ENCODE data around the gene NACC1.

The NACC1 gene

DNA sequence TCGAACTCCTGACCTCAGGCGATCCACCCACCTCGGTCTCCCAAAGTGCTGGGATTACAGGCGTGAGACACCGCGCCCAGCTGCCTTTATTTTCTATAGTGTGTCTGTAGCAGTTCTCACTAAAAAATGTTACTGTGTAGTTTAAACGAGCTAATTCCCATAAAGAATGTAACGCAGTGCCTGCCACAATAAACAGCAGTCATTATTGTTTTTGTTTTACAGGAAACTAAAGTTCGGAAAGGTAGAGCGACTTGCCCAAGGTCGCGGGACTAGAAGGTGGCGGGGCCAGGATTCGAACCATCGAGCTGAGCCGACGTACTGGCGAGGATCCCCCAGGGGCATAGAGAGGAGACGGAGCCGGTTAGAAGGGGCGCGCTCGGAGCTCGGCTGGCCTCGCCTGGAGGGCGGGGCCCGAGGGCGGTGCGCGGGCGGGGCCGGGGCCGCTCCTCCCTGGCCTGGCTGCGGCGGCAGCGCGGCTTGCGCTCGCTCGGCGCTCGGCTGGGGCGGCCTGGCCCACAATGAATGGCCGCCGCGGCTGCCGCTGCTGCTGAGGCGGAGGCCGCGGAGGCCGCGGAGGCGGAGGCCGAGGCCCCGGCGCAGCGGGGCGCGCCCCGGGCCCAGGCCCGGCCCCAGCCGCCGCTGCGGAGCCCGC lies at the start of gene NACC1:
Gene NACC1 (plus strand): TSS at position 493 of the 652 bp plus-strand sequence. CDS start 16,944 bp downstream, outside the sequence.
- Mint-ChIP-seq H3K36me3 (ENCODE audit: low read depth) (peaks cover 2% of the 10 kb centered on the region), H3K27ac (peak within 1 kb of the TSS; percentile 96), H3K4me1 (ENCODE audit: low read depth) (peaks cover 32% of the 10 kb centered on the region), H3K27me3 (ENCODE audit: low read depth) (no peaks in the 10 kb centered on the region), H3K9me3 (no peaks in the 10 kb centered on the region), H3K4me3 (peak within 1 kb of the TSS; percentile 97)

GRCh38 chr19:13069415-13070359 lies 48.4 kb upstream of the NACC1 start:
- Mint-ChIP-seq H3K27me3 (ENCODE audit: low read depth) (no peaks in the 10 kb centered on the region), H3K4me1 (ENCODE audit: low read depth) (no peaks in the 10 kb centered on the region), H3K36me3 (ENCODE audit: low read depth) (no peaks in the 10 kb centered on the region), H3K27ac (no peak overlapping the region), H3K4me3 (no peak overlapping the region), H3K9me3 (no peaks in the 10 kb centered on the region)

- Mint-ChIP-seq H3K9me3 (no peaks in the 10 kb centered on the region), H3K36me3 (ENCODE audit: low read depth) (no peaks in the 10 kb centered on the region), H3K4me3 (no peak overlapping the region), H3K27me3 (ENCODE audit: low read depth) (no peaks in the 10 kb centered on the region), H3K4me1 (ENCODE audit: low read depth) (no peaks in the 10 kb centered on the region), H3K27ac (no peak overlapping the region)
Observed at GRCh38 chr19:13070425-13071140, 47.5 kb upstream of the NACC1 start.

GRCh38 chr19:13071444-13072187 lies 46.4 kb upstream of the NACC1 start:
- no peak overlapping the region for H3K27ac Mint-ChIP-seq
- no peak overlapping the region for H3K4me3 Mint-ChIP-seq
- H3K27me3 Mint-ChIP-seq (ENCODE audit: low read depth) = no peaks in the 10 kb centered on the region
- no peaks in the 10 kb centered on the region for H3K36me3 Mint-ChIP-seq (ENCODE audit: low read depth)
- no peaks in the 10 kb centered on the region for H3K4me1 Mint-ChIP-seq (ENCODE audit: low read depth)
- no peaks in the 10 kb centered on the region for H3K9me3 Mint-ChIP-seq

GRCh38 chr19:13072188-13072908 lies 45.7 kb upstream of the NACC1 start:
- Mint-ChIP-seq H3K9me3 (no peaks in the 10 kb centered on the region), H3K4me1 (ENCODE audit: low read depth) (no peaks in the 10 kb centered on the region), H3K27ac (no peak overlapping the region), H3K27me3 (ENCODE audit: low read depth) (no peaks in the 10 kb centered on the region), H3K36me3 (ENCODE audit: low read depth) (no peaks in the 10 kb centered on the region), H3K4me3 (no peak overlapping the region)

- Mint-ChIP-seq H3K4me1 (ENCODE audit: low read depth) (no peaks in the 10 kb centered on the region), H3K9me3 (no peaks in the 10 kb centered on the region), H3K4me3 (no peak overlapping the region), H3K27me3 (ENCODE audit: low read depth) (no peaks in the 10 kb centered on the region), H3K36me3 (ENCODE audit: low read depth) (no peaks in the 10 kb centered on the region), H3K27ac (no peak overlapping the region)
Observed at GRCh38 chr19:13073263-13073662, 44.8 kb upstream of the NACC1 start.

DNA sequence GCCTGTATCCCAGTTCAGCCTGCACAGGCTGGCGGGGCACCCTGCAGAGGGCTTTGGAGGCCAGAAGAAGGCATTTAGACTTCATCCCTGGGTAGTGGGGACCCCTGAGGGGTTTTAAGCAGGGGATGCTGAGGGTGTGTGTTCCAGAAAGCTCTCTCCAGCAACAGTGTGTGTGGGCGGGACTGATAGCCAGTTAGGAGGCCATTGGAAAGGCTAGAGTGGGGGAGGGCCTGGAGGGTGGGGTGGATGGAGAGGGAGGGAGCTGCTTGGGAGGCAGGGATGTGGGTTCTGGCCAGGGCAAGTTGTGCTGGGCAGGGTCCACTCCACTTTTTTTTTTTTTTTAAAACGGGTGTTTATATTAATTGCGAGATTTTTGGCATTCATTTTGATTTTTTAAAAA lies 43.7 kb upstream of the NACC1 start:
- no peak overlapping the region for H3K27ac Mint-ChIP-seq
- no peak overlapping the region for H3K4me3 Mint-ChIP-seq
- H3K36me3 Mint-ChIP-seq (ENCODE audit: low read depth) = no peaks in the 10 kb centered on the region

DNA sequence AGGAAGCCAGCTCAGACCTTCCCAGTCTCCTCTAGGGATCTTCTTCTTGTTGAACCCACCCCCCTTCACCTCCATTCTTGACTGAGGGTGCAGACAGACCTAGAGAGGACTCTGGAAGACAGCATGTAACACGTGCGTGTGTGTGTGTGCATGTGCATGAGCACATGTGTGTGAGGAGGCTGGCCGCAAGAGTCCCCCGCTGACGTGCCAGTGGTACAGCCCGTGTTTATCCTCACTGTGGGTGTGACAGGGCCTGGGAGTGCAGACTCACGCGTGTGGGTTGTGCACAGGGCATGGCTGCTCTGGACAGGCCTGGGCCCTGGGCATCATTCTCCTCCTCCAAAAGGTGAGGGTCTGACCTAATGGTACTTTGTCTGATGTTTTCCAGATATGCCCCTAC lies 41.7 kb upstream of the NACC1 start:
- Mint-ChIP-seq H3K27ac (no peak overlapping the region), H3K27me3 (ENCODE audit: low read depth) (no peaks in the 10 kb centered on the region), H3K4me3 (no peak overlapping the region), H3K4me1 (ENCODE audit: low read depth) (no peaks in the 10 kb centered on the region), H3K9me3 (no peaks in the 10 kb centered on the region), H3K36me3 (ENCODE audit: low read depth) (no peaks in the 10 kb centered on the region)

More for the DNA sequence above, 43.7 kb upstream of the NACC1 start:
- Mint-ChIP-seq H3K9me3 (no peaks in the 10 kb centered on the region), H3K27me3 (ENCODE audit: low read depth) (no peaks in the 10 kb centered on the region), H3K4me1 (ENCODE audit: low read depth) (no peaks in the 10 kb centered on the region)

DNA sequence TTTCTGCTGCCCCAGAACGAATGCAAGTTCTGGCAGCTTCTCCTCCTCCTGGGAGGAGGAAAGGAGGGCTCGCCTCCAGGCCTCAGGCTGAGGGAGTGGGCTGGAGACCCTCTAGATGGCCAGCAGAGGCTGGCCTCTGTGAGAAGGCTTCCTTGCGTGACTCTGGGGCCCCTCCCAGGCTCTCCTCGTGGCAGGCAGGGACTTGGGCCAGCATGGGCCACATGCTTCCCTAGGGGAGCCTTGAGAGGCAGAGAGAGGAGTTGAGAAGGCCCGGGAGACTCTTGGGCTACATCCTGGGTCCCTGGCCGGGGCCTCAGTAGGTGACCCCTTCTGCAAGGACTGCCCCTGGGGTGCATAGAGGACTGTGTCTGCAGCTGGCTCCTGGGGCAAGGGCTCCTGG lies 41.3 kb upstream of the NACC1 start:
- Mint-ChIP-seq H3K27me3 (ENCODE audit: low read depth) (no peaks in the 10 kb centered on the region), H3K27ac (no peak overlapping the region)

DNA sequence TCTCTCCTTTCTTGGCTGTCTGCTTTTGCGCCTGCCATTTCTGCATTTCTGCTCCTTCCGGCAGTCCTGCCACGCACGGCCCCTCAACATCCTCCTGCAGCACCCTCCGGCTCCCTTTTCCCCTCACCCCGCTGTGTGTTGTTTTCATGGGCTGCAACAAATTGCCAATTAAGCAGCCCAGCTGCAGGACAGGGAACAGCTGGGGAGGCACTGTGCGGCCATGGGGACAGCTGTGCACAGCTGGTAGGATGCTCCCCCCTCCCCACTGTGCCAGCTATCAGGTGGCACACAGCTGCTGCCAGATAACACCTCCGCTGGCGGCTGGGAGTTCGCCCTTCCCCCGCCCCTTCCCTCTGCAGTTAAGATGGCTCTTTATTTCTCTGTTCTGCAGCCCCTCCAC lies 40.8 kb upstream of the NACC1 start:
- Mint-ChIP-seq H3K27ac (no peak overlapping the region), H3K36me3 (ENCODE audit: low read depth) (no peaks in the 10 kb centered on the region), H3K4me1 (ENCODE audit: low read depth) (no peaks in the 10 kb centered on the region), H3K4me3 (no peak overlapping the region), H3K9me3 (no peaks in the 10 kb centered on the region), H3K27me3 (ENCODE audit: low read depth) (no peaks in the 10 kb centered on the region)

More for the DNA sequence above, 41.3 kb upstream of the NACC1 start:
- Mint-ChIP-seq H3K36me3 (ENCODE audit: low read depth) (no peaks in the 10 kb centered on the region), H3K9me3 (no peaks in the 10 kb centered on the region), H3K4me3 (no peak overlapping the region), H3K4me1 (ENCODE audit: low read depth) (no peaks in the 10 kb centered on the region)

DNA sequence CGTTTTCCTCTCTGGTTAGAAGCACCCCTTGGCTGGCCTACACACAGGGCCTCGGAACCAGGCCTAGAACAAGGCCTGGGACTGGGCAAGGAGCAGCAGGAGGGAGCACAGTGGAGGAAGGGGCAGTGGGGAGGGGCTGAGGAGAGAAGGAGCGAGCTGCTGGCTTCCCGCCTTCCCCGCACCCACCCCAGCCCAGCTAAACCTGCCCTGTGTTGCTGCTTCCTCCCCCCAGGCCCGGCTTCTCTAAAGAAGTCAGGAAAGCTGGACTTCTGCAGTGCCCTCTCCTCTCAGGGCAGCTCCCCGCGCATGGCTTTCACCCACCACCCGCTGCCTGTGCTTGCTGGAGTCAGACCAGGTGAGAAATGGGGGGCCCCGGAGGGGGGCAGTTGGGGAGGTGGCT lies 39.7 kb upstream of the NACC1 start:
- H3K36me3 Mint-ChIP-seq (ENCODE audit: low read depth) = no peaks in the 10 kb centered on the region
- no peak overlapping the region for H3K4me3 Mint-ChIP-seq
- H3K27me3 Mint-ChIP-seq (ENCODE audit: low read depth) = no peaks in the 10 kb centered on the region
- no peaks in the 10 kb centered on the region for H3K9me3 Mint-ChIP-seq
- no peak overlapping the region for H3K27ac Mint-ChIP-seq
- no peaks in the 10 kb centered on the region for H3K4me1 Mint-ChIP-seq (ENCODE audit: low read depth)

GRCh38 chr19:13078897-13079541 lies 39.0 kb upstream of the NACC1 start:
- Mint-ChIP-seq H3K4me1 (ENCODE audit: low read depth) (no peaks in the 10 kb centered on the region), H3K4me3 (no peak overlapping the region), H3K9me3 (no peaks in the 10 kb centered on the region), H3K27ac (no peak overlapping the region), H3K27me3 (ENCODE audit: low read depth) (no peaks in the 10 kb centered on the region), H3K36me3 (ENCODE audit: low read depth) (no peaks in the 10 kb centered on the region)

- no peaks in the 10 kb centered on the region for H3K36me3 Mint-ChIP-seq (ENCODE audit: low read depth)
- no peak overlapping the region for H3K27ac Mint-ChIP-seq
- H3K4me1 Mint-ChIP-seq (ENCODE audit: low read depth) = no peaks in the 10 kb centered on the region
- H3K27me3 Mint-ChIP-seq (ENCODE audit: low read depth) = peaks cover 3% of the 10 kb centered on the region
- H3K4me3 Mint-ChIP-seq = no peak overlapping the region
- H3K9me3 Mint-ChIP-seq = no peaks in the 10 kb centered on the region
Observed at GRCh38 chr19:13079542-13079986, 38.5 kb upstream of the NACC1 start.

Measured in T-helper 1 cell treated with Interleukin-12 subunit alpha and Interleukin-12 subunit beta and Interleukin-4 antibody, amounts not matched to agents 30 μg/mL and 1 μg/mL, for 36 hours (primary cell).